Umbilical cord (tissue), 2 donors: ENCODE results near the gene OLFM2. TPM values are rescaled to one million over a fixed set of nuclear protein-coding genes. Genes with fewer than 3 reads are reported as not detected.
"Not testable (repeated sequence)": the region's sequence is repeated elsewhere in the genome, so short reads cannot be mapped to it uniquely, and the experiment has no call there.

Experiments used
- DNase-seq: peaks from one replicate; pipeline ENCODE4 v3.0.0-alpha.2; 2015; ENCODE audit warnings: low spot score
- total RNA-seq: library from RNA; depleted of rRNA; stranded (reverse); fragments of >200 nt; gene quantifications from one replicate; pipeline ENCODE4 v1.2.3, GENCODE V29; 2014; ENCODE audit warnings: low replicate concordance; ENCODE audit not compliant: insufficient read depth

The OLFM2 gene
- total RNA-seq, 1 donor from 2014 or later: not detected

DNA sequence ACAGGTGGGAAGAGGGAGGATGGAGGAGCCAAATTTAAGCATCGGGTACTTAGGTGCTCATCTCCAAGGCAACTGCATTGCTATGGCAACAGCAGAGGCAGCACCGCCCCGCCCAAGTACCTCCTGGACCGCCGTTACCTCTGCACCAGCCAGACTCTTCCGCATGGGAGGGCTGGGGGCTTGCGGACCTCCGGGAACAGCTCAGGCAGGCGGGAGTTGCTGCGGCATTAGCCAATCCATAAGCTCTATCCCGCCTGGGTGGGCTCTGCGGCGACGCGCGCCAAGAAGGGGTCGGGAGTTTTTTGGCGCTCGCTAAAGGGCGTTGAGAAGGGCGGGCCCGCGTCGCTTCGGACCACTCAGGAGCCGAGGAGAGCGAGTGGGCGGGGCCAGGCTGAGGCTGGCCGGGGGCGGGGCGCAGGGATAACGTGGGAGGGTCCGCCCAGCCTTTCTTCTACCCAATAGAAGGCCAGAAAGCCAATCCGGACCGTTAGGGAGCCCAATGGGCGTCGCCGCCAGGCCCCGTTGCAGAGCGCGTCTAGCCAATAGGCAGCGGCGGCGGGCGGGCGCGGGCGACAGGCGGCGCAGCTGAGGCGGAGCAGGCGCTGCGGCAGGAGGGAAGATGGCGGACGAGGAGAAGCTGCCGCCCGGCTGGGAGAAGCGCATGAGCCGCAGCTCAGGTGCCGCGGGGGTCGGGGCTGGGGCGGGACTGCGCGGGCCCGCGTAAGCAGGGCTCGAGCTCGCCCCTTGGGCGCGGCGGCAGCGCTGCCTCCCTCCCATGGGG lies 101.4 kb downstream of the OLFM2 start, which contains the start of gene PIN1:
PIN1 (plus strand) TSS at position 593 of the 781 bp plus-strand sequence; CDS start at position 620, 27 bp downstream.
- peak; percentile 99 for DNase-seq

DNA sequence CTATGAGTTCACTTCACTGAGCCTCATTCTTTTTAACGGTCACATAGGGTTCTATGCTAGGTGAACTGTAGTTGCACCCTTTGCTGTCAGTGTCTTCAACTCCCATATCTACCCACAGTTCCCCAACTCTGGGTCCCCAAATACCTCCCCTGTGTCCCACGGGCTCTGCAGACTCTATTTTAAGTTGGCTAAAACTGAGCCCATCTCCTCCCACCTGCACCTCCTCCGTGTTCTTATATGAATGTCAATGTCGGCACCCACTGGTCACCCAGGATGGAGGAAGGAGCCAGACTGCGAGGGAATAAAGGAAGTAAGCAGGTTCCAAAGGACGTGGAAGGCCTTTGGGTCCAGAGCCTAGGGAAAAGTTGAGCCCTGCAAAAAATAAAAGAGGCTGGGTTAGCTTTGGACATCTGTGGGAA lies 102.0 kb downstream of the OLFM2 start:
- no peak for DNase-seq

DNA sequence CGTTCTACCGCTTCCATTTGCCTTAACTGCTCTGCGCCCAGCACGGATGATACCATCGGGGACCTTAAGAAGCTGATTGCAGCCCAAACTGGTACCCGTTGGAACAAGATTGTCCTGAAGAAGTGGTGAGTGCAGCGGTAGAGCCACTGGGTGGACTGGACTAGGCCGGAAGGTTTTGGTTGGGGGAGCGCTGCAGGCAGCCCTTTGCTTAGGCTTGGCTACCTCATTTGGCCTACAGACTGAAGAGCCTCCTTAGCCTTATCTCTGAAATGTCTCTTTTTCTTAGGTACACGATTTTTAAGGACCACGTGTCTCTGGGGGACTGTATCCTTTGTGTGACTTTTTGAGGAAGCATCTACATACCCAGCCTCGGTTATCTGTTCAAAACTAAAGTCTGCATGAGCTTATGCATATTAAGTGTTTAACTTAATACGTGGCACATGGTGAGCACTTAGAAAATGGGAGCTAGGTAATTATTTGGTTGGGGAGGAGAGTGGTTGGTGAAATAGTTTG lies 107.7 kb downstream of the OLFM2 start:
- DNase-seq: no peak

DNA sequence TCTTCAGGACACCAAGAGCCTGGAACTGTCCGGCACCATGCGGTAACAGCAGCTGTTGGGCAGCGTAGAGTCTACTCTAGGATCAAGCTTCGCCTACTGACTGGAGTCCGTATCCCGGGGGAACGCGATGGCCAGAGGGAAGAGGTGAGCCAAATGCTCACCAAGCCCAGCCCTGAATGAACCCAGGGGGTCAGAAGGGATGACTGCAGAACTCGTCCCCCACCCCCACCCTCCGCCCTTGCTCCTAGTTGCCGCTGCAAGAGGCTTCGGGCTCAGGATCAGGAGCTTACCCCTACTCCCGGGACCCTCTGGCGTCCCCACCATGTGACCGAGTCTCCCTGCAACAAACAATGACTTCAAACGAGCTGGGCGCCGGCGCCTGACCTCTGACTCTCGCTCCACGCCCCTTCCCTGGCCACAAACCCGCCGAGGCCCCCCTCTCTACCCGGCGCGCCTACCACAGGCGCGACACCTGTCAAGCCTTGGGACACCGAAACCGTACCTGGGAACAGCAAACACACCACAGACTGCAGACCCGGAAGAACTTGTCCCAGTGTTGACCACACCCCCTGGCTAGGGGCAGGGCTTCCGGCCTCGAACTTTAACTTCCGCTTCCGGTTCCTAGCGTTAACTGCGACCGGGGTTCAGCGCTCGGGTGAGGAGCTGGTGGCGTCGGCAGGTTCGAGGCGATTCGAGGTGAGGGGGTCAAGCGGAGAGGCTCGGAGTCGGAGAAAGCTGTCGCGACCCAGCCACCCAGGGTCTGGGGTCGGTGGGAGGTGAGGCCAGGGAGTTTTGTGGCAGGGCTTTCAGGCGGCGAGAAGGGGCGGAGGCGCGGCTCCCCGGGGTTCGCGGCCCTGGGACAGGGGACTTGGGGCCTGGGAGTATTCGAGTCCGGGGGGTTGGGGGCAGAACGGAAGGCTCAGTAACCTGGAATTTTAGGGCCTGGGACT lies 108.8 kb downstream of the OLFM2 start, which contains the start of gene UBL5:
UBL5 (plus strand) TSS at position 630 of the 950 bp plus-strand sequence. CDS start 420 bp downstream, outside the sequence.
- peak; percentile 94 for DNase-seq

DNA sequence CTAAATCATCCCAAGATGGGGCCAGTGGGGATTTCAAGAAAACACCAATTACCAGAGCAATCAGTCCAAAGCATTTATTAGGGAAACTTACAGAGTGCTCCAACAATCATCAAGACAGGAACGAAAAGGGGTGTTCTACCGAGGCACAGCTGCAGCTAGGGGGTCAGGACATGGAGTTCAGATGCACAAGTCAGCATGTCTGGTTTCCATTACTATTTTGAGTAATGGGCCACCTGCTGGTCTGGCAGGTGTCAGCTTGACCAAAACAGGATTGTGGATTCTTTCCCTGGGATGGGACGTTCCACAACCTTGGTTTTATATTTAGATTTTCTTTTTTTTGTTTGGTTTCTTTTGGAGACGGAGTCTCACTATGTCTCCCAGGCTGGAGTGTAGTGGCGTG lies 112.5 kb downstream of the OLFM2 start:
- DNase-seq: no peak

DNA sequence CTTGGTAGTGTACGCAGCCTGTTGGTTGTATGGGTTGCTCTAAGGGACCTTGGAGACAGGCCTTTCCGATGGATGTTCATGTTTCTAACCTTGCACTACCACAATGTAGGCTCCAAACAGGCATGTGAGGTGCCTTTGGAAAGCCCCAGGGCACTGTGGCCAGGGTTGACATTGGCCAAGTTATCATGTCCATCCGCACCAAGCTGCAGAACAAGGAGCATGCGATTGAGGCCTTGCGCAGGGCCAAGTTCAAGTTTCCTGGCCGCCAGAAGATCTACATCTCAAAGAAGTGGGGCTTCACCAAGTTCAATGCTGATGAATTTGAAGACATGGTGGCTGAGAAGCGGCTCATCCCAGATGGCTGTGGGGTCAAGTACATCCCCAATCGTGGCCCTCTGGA lies 116.3 kb downstream of the OLFM2 start:
- not testable (repeated sequence) for DNase-seq

DNA sequence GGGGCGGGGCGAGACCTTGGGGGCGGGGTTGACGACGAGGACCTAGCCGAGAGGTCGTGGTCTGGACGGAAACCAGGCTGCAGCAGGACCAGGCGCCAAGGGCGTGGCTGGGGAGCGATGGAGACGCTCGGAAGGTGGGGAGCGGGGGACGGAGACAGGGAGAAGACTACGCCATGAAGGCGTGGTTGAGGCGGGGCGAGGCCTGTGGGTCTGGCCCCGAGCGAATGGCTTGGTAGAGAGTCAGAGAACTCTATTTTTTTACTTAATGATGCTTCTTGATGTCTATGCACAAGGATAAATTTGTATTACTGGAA lies 116.8 kb downstream of the OLFM2 start:
- DNase-seq: no peak

DNA sequence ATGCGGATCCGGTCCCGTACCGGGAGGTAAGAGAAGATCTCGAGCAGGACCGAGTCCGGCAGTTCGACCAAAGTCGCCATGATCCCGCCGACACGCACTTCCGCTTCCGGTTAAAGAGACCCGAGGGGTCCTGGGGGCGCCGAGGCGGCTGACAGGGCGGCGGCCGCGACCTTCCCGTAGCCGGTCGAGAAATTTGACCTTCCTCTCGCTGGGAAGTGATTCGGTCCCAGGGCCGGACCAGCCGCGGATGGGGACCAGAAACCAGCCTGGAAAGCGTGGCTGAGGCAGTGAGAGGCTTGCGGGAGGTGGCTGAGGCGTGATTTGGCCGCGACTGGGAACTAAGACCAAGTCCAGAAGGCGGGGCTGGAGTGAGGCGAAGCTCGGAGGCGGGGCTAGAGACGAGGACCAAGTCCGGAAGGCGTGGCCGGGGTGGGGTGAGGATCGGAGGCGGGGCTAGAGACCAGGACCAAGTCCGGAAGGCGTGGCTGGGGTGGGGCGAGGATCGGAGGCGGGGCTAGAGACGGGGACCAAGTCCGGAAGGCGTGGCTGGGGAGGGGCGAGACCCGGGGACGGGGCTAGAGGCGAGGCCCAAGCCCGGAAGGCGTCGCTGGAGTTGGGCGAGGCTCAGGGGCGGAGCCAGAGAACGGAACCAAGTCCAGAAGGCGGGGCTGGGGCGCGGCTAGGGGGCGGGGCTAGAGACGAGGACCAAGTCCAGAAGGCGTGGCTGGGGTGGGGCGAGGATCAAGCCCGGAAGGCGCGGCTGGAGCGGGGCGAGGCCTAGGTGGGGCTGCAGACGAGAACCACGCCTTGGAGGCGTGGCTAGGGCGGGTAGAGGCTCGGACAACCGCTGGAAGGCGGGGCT lies 117.3 kb downstream of the OLFM2 start, which contains the start of gene FBXL12:
FBXL12 (minus strand) TSS at position 346 of the 862 bp plus-strand sequence; CDS start at position 80, 266 bp downstream.
- DNase-seq: peak; percentile 100

DNA sequence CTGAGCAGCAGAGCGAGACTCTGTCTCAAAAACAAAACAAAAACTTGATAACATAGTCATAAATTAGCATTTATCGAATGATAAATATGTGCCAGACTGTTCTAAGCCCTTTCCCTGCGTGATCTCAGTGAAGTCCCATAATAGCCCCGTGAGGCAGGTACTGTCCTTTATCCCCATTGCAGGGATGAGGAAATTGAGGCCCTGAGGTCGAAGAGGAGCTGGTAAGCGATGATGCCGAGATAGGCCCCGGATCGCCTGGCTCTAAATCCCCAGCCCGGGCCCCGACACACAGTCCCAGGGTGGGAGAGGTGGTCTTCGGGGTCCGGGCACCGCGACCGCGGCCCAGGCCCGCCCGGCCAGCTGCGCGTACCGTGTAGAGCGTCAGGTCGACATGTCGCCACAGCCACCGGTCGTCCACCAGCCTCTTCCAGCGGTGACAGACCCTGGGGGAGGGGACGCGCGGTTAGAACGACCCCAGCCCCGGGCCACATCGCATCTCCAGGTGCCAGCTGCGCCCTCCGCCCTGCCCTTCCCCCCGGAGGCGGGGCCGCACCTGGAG lies 118.1 kb downstream of the OLFM2 start:
- no peak for DNase-seq

DNA sequence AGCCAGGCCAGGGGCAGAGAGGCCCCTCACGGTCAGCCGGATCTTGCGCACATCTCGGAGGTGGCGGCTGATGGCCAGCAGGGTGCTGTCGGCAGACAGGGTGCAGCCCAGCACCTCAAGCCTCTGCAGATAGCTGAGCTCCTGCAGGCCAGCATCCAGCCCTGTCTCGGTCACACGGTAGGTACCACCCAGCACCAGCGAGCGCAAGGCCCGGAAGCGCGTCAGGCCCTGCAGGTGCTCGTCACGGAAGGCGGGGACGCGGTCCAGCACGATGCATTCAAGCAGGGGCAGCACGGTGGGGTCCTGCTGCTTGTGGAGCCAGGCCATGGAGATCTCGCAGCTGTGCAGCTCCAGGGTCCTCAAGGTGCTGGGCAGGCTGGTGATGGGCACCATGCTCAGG lies 125.2 kb downstream of the OLFM2 start:
- DNase-seq: no peak

DNA sequence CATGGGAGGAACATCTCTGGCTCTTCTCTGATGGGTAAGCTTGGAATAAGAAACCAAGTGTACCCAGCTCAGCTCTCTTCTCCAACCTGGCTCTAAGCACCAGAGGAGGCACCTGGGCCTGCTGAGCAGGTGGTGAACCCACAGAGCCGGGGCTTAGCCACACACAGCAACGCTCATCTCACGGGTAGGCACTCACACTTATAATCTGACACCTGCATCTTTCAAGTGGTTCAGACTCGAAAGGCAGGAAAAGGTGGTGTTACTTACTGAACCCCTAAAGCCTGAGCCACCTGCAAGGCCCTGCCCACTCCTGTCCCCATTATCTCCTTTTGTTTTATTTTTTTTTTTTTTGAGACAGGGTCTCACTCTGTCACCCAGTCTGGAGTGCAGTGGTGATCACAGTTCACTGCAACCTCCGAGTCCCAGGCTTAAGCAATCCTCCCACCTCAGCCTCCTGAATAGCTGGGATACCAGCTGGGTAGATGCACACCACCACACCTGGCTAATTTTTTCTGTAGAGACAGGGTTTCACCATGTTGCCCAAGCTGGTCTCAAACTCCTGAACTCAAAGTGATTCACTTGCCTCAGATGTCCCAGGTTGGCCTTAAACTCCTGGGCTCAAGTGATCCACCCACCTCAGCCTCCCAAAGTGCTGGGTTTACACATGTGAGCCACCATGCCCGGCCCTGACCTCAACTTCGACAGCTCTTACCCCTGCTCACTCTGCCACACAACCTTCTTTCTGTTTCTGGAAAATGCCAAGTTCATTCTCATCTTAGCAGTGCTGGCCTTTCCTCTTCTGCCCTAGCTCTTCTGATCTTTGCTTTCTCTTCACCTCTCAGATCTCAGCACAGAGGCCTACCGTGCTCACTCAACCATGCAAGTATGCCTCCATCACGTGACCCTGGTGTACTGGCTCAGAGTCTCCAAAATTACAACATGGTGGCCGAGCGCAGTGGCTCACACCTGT lies 127.2 kb downstream of the OLFM2 start:
- DNase-seq: no peak

DNA sequence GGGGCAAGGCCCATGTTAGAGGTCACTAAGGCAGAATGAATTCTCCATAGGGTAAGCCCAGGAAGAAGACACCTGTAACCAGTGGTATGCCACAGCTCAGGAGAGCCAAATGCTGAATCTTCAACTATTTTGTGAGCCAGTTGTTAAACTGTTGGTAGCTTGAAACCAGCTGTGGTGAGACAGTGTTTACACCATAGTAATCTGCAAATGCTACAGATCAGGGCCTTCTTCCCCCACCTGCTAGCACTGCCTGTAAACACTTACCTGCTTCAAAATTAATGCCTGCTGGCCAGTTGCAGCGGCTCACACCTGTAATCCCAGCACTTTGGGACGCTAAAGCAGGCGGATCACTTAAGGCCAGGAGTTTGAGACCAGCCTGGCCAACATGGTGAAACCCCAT lies 129.5 kb downstream of the OLFM2 start:
- DNase-seq: no peak

Other genes with a start within 250 kb of the OLFM2 start
- gene ZNF846, start 167.8 kb downstream of the OLFM2 start, total RNA-seq: 27.9 TPM
- 15.2 TPM for gene FBXL12, start 117.4 kb downstream of the OLFM2 start, total RNA-seq
- 115 TPM for gene UBL5, start 108.6 kb downstream of the OLFM2 start, total RNA-seq
- 40.7 TPM for gene PIN1, start 101.2 kb downstream of the OLFM2 start, total RNA-seq
- 30.3 TPM for gene COL5A3, start 74.0 kb upstream of the OLFM2 start, total RNA-seq
- not detected for gene RDH8, start 77.0 kb upstream of the OLFM2 start, total RNA-seq
- gene SHFL, start 149.8 kb upstream of the OLFM2 start, total RNA-seq: 16.9 TPM
- 1.7 TPM for gene ANGPTL6, start 166.2 kb upstream of the OLFM2 start, total RNA-seq
- gene PPAN, start 169.8 kb upstream of the OLFM2 start, total RNA-seq: 26.0 TPM
- gene P2RY11, start 175.2 kb upstream of the OLFM2 start, total RNA-seq: 18.5 TPM
- 216 TPM for gene EIF3G, start 183.4 kb upstream of the OLFM2 start, total RNA-seq